HUDEP-2 (cell line): Measurements from ENCODE around the gene OR2AT4.
"Not testable (repeated sequence)": the region's sequence is repeated elsewhere in the genome, so short reads cannot be mapped to it uniquely, and the experiment has no call there.

Source experiments
- DNase-seq, 76 experiments: peaks; one replicate each; lab custom pipeline; 2025; ENCODE audit not compliant: unreplicated experiment in 76 of 76; lab: John Stamatoyannopoulos, UW

OR2AT4 gene

GRCh38 chr11:75072582-75072981 lies 24.1 kb downstream of the OR2AT4 start:
- no peak for DNase-seq

DNA sequence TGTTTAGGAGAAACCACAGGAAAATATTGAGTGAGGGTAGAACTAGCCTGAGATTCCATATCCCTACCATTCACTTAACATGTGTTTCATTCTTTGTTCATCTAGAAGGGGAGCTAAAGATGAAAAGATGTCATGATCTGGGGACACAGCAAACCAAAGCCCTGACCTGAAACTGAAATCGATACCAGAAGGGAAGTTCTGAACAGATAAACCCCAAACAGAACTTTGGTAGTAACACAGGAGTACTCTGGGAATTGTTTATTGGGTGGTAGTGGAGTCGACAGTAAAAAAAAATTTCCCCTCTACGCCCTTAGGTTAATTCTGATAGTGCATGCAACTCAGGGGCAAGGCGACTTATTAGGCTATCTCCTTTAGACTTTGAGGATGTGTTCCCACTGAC lies 27.2 kb downstream of the OR2AT4 start:
- no peak for DNase-seq

- DNase-seq: no peak
Observed at GRCh38 chr11:75068993-75069392, 27.7 kb downstream of the OR2AT4 start.

- DNase-seq: no peak
Observed at GRCh38 chr11:75068559-75068958, 28.1 kb downstream of the OR2AT4 start.

- no peak for DNase-seq
Observed at GRCh38 chr11:75066061-75066460, 30.6 kb downstream of the OR2AT4 start.

GRCh38 chr11:75063741-75064314 lies 32.8 kb downstream of the OR2AT4 start:
- DNase-seq: no peak

GRCh38 chr11:75059299-75059698 lies 37.4 kb downstream of the OR2AT4 start:
- DNase-seq: no peak

DNA sequence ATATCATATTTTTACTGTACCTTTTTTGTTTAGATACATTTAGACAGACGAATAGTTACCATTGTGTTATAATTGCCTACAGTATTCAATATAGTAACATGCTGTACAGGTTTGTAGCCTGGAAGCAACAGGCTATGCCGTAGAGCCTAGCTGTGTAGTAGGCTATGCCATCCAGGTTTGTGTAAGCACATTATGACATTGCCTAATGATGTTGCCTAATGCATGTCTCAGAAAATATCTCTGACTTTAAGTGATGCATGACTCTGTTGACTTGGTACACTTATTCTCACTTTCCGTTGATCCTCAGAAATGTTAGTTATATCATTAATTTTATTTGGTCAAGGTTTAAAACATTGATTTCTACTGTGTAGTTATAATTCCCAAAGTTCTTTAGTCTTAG lies 39.9 kb downstream of the OR2AT4 start:
- DNase-seq: no peak

GRCh38 chr11:75055511-75055910 lies 41.2 kb downstream of the OR2AT4 start:
- no peak for DNase-seq

DNA sequence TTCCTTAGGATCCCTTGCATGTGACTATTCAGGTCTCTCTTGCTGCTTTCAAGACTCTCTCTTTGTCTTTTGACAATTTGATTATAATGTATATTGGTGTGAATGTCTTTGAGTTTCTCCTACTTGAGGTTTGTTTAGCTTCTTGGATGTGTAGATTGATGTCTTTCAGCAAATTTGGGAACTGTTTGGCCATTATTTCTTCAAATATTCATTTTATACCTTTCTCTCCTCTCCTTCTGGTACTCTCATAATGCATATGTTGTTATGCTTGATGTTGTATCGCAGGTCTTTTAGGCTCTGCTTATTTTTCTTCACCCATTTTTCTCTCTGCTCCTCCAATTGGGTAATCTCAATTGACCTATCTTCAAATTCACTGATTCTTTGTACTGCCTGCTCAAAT lies 44.2 kb downstream of the OR2AT4 start:
- no peak for DNase-seq

GRCh38 chr11:75051043-75051442 lies 45.6 kb downstream of the OR2AT4 start:
- no peak for DNase-seq

DNA sequence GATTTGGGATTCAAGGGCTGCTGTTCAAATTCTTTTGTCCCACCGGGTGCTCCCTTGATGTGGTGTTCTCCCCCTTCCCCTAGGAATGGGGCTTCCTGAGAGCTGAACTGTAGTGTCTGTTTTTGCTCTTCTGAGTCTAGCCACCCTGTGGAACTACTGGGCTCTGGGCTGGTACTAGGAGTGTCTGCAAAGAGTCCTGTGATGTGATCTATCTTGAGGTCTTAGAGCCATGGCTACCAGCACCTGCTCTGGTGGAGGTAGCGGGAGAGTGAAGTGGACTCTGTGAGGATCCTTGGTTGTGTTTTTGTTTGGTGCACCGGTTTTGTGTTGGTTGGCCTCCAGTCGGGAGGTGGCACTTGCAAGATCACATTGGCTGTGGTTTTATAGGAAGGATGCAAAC lies 46.2 kb downstream of the OR2AT4 start:
- no peak for DNase-seq

- DNase-seq: not testable (repeated sequence)
Observed at GRCh38 chr11:75049501-75050266, 47.0 kb downstream of the OR2AT4 start.

GRCh38 chr11:75047191-75047590 lies 49.5 kb downstream of the OR2AT4 start:
- DNase-seq: no peak

- DNase-seq: not testable (repeated sequence)
Observed at GRCh38 chr11:75046668-75047067, 50.0 kb downstream of the OR2AT4 start.

DNA sequence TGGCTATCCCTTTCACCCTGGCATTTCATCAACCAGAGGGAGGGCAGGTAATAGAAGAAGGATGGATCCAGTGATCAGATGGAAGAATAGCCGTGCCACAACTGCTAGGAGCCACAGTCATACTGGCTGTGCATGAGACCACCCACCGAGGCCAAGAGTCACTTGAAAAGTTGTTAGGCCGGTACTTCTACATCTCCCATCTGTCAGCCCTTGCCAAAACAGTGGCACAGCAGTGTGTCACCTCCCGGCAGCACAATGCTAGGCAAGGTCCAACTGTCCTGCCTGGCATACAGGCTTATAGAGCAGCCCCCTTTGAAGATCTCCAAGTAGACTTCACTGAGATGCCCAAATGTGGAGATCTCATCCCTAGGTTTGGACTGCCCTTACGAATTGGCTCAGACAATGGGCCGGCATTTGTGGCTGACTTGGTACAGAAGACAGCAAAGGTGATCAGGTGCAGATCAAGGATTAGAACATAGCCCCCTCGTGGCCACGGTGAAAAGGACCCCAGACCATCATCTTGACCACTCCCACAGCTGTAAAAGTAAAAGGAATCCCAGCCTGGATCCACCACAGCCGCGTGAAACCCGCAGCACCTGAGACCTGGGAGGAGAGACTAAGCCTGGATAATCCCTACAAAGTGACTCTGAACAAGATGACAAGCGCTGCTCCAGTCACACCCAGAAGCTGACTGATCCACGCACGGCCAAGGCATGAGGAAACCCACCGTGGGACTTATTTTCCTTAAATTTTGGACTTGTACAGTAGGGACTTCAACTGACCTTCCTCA lies 52.1 kb downstream of the OR2AT4 start:
- DNase-seq: not testable (repeated sequence)

DNA sequence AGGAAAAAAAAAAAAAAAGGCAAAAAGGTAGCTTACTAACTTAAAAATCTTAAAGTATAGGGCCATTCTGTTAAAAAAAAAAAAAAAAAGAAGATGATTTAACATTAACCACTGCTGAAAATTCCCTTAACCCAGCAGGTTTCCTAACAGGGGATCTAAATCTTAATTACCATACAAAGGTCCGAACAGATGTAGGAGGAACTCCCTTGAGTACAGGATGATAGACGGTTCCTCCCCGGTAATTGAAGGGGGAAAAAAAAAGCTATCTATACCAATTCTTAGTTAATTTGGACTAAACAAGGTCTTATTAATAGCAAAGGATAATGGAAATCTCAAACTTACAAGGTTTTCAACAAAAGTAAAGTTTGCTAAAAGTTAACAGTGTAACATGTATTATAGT lies 54.9 kb downstream of the OR2AT4 start:
- DNase-seq: not testable (repeated sequence)

DNA sequence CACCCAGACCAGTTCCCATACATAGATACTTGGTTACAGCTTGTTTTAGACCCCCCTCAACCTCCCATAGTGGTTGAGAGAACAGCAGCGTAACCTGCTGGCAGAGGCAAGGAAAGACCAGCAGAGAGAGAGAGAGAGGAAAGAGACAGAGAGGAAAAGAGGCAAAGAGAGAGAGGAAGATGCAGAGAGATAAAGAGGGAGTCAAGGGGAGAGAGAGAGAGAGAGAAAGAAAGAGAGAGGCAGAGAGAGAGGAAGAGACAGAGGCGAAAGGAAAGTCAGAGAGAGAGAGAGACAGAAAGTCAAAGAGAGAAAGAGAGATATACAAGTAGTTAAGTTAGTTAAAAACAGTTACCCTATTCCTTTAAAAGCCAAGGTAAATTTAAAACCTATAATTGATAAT lies 55.4 kb downstream of the OR2AT4 start:
- DNase-seq: no peak

DNA sequence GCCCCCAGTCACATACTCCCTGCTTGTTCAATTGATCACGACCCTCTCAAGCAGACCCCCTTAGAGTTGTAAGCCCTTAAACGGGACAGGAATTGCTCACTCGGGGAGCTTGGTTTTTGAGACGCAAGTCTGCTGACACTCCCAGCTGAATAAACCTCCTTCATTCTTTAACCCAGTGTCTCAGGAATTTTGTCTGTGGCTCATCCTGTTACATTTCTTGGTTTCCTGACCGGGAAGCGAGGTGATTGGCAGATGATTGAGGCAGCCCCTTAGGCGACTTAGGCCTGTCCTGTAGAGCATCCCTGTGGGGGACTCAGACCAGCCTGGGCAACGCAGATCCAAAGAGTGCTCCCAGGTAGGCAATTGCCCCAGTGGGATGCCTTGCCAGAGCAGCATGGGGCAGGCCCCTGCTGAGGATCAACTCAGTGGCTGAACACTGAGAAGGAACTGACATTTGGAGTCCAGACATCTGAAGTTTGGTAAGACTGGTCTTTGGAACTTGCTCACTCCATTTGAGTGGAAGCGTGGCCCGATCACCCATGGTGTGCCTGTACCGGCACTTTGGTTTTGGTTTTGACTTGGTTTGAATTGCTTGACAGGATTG lies 56.4 kb downstream of the OR2AT4 start:
- DNase-seq: no peak

- peak in 38 of 76 experiments; percentile 6 to 64 (median 22) for DNase-seq
Observed at GRCh38 chr11:75035911-75036565, 60.6 kb downstream of the OR2AT4 start.

GRCh38 chr11:75035256-75035655 lies 61.4 kb downstream of the OR2AT4 start:
- DNase-seq: no peak
